HG02571 (cell line): Measurements from ENCODE around the gene MCTP1.

Experiments used
- ATAC-seq: cut with Tn5 transposase; IDR thresholded peaks from one replicate; pipeline ENCODE4 v1.9.1; 2021; ENCODE audit warnings: mild to moderate bottlenecking, moderate library complexity; ENCODE audit not compliant: unreplicated experiment

MCTP1 gene

DNA sequence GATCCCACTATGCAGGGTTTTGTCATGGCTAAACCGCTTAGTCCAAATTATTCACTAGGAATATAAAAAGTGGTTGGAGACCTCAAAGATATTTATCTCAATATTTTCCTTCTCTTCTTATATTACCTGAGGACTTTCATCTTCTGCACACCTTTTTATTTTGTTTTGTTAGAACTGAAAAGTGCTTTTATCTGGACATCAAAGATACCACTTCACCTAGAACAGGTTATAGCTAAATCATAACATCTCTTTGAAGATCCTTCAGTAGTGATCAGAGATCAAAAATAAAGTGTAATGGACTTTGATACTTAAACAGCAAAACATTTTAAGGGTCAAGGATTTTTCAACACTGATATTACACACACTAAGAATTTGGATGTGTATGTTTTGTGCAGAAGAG lies 160.2 kb downstream of the MCTP1 start:
- no peak for ATAC-seq

- no peak for ATAC-seq
These were observed 160.8 kb downstream of the MCTP1 start for GRCh38 chr5:95124101-95124500.

- no peak for ATAC-seq
These were observed 170.0 kb downstream of the MCTP1 start for GRCh38 chr5:95114902-95115301.

DNA sequence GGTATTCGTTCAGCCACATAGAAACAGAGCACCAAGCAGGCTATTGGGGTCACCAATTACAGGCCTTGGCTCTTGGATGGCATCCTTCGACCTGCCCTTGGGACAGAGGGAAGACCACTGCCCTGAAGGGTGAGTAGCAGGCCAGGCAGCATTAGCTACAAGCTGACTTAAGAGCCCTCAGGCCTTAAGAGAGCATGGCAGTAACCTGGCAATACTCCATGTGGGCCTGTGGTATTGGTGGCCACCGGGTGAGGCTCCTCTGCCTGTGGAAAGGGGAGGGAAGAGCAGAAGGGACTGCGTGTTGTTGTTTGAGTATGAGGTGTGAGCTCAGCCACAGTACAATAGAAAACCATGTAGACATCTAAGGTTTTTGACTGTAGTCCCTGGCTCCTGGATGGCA lies 170.6 kb downstream of the MCTP1 start:
- ATAC-seq: no peak

DNA sequence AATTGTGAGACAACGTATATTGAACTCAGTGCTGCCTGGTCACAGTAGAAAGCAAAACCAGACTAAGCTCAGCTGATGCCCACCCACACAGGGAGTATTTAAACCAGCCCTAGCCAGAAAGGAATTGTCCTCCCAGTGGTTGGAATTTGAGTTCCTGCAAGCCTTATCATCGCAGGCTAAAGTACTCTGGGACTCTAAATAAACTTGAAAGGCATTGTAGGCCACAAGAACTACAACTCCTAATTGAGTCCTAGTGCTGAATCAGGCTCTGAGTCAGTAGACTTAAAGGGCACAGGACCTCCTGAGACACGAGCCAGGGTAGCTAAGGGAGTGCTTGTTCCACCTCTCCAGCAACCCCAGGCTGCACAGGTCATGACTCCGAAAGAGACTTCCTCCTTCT lies 171.4 kb downstream of the MCTP1 start:
- no peak for ATAC-seq

- ATAC-seq: no peak
These were observed 173.8 kb downstream of the MCTP1 start for GRCh38 chr5:95111141-95111540.

GRCh38 chr5:95110118-95110517 lies 174.8 kb downstream of the MCTP1 start:
- ATAC-seq: no peak

DNA sequence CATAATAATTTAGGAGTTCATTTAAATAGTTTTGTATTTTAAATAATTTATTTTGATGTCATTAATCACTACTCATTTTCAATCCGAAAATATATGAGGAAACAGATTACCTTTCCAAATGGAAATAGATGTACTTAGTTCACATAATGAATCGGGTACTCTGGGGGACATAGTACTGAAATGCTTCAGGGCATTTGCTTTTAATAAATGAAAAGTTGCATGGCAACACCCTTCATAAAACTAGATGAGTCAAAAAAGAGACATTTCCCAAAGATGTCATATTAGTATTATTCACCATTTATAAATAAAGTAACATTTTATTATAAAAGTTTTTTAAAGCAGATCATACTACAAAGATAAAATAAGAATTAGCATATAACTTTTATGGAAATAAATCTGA lies 177.8 kb downstream of the MCTP1 start:
- ATAC-seq: no peak

DNA sequence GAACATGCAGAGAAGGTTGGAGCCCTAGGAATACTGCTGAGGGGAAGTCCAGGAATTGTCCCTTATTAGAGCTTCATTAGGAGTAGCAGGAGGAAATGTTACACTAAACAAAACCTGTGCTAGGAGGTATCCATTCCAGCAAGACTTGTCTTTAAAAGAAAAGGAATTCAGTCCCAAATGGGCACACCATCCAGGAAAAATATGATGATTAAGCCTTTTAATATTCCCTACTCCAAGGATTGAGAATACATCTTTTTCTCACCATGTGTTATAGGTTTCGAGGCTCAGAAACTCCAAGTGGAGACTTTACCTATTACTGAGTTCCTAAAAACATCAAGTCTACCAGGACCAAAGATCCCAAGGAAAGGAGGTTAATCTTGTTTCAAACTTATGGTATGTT lies 179.3 kb downstream of the MCTP1 start:
- ATAC-seq: no peak

DNA sequence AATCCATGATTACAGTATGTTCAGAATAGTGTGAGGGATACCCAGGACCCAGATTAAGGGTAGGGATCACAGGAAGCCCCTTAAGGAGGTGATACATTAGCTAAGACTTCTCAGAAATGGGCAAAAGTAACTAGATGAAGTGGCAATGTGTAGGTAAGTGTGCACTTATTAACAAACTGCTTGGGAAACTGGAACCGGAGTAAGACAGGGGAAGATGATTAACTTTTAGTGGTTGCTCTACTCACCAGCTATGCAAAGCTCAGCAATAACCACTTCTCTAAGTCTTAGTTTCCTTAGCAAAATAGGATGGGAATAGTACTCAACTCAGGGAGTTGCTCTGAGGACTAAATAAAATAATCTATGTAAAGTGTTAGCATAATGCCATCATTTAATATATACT lies 182.2 kb downstream of the MCTP1 start:
- peak; percentile 84 for ATAC-seq

DNA sequence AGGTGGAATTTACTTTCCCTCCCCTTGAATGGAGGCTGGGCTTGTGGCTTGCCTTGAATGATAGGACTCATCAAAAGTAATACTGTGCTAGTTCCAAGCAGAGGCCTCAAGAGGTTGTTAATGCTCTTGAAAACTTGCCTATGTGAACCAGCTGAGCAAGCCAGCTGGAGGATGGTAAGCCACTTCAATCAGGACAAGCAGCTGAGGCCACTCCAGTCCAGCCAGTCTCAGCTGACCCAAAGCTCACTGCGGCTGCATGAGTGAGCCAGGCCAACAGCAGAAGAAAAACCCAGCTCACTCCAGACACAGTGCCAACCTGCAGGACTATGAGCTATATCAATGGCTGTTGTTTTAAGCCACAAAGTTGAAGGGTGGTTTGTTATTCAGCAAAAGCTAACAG lies 182.8 kb downstream of the MCTP1 start:
- ATAC-seq: no peak

DNA sequence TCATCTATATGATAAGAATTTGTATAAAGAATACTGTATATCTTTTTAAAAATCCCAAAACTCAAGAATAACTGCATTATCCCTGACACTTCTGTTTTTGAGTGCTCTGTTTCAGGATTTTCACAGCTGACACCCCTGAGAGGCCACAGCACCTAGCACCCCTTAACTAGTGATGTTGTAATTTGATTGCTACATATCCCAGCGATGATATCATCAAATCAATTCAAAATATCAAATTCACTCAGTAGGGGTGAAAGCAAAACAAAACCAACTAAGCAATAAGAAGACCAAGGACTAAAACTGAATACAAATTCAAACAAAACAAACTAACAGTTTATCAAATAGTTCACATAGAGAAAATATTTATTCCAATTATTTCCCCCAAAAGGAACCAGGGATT lies 184.3 kb downstream of the MCTP1 start:
- no peak for ATAC-seq

DNA sequence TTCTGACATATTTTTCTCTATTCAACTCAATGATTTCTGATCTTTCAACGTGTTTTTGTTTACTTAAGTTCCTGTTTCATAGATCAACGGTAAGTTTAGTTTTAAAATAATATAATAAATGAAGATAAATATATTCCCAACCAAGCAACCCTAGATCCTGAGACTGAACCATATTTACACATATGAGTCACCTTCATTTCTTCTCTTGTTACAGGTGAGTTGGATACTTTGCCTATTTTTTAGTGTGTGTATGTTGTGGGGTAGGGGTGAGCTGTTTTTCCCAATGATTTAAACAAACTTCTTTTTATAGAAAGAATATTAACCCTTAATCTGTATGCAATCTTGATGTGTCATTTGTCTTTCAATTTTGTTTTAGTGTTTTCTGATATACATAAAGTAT lies 186.9 kb downstream of the MCTP1 start:
- ATAC-seq: no peak

- no peak for ATAC-seq
These were observed 191.7 kb downstream of the MCTP1 start for GRCh38 chr5:95093211-95093610.

DNA sequence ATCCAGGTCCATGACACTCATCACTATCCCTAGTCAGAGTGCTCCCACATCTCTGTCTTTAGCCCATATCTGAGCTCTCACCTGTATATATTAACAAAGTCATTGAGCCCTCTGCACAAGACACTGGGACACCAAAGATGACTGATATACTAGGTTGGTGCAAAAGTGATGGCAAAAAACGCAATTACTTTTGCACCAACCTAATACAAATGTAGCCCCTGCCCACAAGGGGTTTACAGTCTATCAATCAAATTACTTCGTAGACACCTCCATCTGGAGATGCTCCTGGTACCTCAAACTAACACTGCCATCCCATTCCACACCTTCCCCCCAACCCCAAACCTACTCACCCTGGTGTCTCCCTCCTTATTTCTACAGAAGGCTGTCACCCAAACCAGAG lies 194.1 kb downstream of the MCTP1 start:
- no peak for ATAC-seq

- ATAC-seq: peak; percentile 66
These were observed 197.0 kb downstream of the MCTP1 start for GRCh38 chr5:95087816-95088317.

- ATAC-seq: peak; percentile 42
These were observed 197.7 kb downstream of the MCTP1 start for GRCh38 chr5:95086927-95087815.

GRCh38 chr5:95084757-95085156 lies 200.1 kb downstream of the MCTP1 start:
- no peak for ATAC-seq

GRCh38 chr5:95083606-95084005 lies 201.3 kb downstream of the MCTP1 start:
- ATAC-seq: no peak

DNA sequence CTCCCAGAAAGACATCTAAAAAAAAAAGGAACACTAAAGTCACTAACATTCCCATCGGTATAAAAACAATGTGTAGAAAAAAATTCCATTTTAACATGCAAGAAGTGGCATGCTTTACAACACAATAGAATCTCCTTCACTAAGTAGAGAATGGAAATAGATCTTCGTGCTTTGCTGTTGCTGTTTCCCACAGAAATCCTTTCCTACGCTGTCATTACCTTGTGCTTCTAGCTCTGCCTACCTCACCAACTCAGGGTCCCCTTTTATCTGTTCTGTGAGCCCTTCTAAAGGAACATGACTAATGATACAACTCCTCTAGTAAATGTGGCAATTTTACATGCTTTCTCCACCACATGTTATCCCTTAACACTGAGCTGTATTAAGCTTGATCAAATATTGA lies 202.9 kb downstream of the MCTP1 start:
- ATAC-seq: no peak

DNA sequence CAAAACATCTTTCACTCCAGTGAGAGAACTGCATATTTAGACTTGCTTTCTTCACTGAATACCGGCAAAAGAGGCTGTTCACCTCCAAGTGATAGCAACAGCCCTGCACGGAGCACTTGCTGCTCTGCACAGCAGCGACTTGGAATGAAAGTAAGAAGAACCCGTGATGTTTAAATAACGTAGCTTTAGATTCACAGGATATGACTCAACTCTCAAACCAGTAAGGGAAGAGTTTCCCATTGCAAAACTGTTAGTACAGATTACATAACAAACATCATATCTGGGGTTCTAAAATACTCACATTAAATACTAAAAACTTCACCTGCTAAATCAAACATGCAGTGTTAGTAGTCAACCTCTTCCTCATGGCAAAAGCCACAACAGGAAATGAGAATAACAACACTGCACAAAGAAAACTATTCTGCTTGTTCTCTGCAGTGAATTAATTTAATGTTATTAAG lies 203.4 kb downstream of the MCTP1 start:
- ATAC-seq: peak; percentile 94

GRCh38 chr5:95080441-95080840 lies 204.5 kb downstream of the MCTP1 start:
- no peak for ATAC-seq

DNA sequence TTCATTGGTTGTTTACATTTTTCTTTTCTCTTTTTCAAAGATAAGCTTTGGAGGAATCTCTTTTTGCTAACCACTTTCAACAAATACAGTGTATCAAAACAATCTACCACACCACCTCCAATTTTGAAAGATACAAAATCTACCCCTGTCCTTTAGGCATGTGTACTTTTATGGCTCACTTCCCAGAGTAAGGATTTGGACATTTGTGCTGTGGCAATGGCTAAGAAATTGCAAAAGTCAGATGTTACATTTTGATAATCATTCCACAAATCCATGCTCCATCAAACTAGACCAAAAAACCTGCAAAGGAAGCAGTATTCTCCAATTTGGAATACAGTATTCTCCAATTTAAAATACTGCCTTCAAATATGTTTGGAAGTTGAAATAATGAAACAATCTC lies 204.9 kb downstream of the MCTP1 start:
- no peak for ATAC-seq
